Measurements from ENCODE around the gene FGF12. TPM values are rescaled to one million over a fixed set of nuclear protein-coding genes. Genes with fewer than 3 reads are reported as not detected.
"Not testable (repeated sequence)": the region's sequence is repeated elsewhere in the genome, so short reads cannot be mapped to it uniquely, and the experiment has no call there.

FGF12 gene
- total RNA-seq, 2 donors from 2014 or later, result 0.25 to 0.48 TPM

GRCh38 chr3:192747746-192748145, 20.4 kb upstream of the FGF12 start:
- Histone ChIP-seq H3K27me3 (no peaks in the 10 kb centered on the region), H3K9ac (ENCODE audit: low read depth in 2 of 2, low read length in 2 of 2) (no peak overlapping the region), H3K4me1 (no peaks in the 10 kb centered on the region), H3K36me3 (no peaks in the 10 kb centered on the region), H3K27ac (no peak overlapping the region), H3K9me3 (no peaks in the 10 kb centered on the region), H3K4me3 (no peak overlapping the region)
- DNase-seq, result no peak
- TF ChIP-seq CTCF (IDR thresholded peaks at IDR 0.05), result no peak
- intact Hi-C loops (cut with DNase I), result no loop called here

DNA sequence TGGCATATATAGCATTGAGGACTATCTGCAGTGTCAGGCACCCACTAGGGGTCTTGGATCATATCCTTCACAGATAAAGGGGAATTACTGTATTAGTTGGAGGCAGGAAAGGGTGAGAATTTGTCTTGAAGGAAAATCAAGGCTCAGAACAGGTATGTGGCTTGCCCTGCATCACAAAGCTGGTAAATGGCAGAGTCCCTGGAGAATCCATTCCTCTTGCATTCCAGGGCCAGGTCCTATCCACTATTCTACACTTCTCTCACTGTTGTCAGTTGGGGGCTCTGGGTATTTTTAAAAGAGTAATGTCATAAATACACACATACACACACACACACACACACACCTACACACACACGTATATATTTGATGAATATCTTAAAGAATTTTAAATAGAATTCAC, 19.8 kb upstream of the FGF12 start:
- Histone ChIP-seq H3K4me1 (no peaks in the 10 kb centered on the region), H3K4me3 (no peak overlapping the region), H3K9ac (ENCODE audit: low read depth in 2 of 2, low read length in 2 of 2) (no peak overlapping the region), H3K27me3 (no peaks in the 10 kb centered on the region), H3K9me3 (no peaks in the 10 kb centered on the region), H3K36me3 (no peaks in the 10 kb centered on the region), H3K27ac (no peak overlapping the region)
- no peak for DNase-seq
- TF ChIP-seq CTCF (IDR thresholded peaks at IDR 0.05), result no peak
- intact Hi-C loops (cut with DNase I), result no loop called here

- TF ChIP-seq CTCF (IDR thresholded peaks at IDR 0.05), result no peak
Measured at GRCh38 chr3:192745150-192745549, 17.8 kb upstream of the FGF12 start.

GRCh38 chr3:192744604-192745003, 17.3 kb upstream of the FGF12 start:
- H3K27me3 ChIP-seq; H3K27ac ChIP-seq; DNase-seq; intact Hi-C loops (cut with DNase I); H3K9ac ChIP-seq (ENCODE audit: low read depth in 2 of 2, low read length in 2 of 2); H3K9me3 ChIP-seq; H3K4me1 ChIP-seq; H3K36me3 ChIP-seq; H3K4me3 ChIP-seq: not testable (repeated sequence)

More at GRCh38 chr3:192745150-192745549, 17.8 kb upstream of the FGF12 start:
- no peak for DNase-seq
- H3K4me1 ChIP-seq, result no peaks in the 10 kb centered on the region
- H3K36me3 ChIP-seq, result no peaks in the 10 kb centered on the region
- no peak overlapping the region for H3K9ac ChIP-seq (ENCODE audit: low read depth in 2 of 2, low read length in 2 of 2)
- no peaks in the 10 kb centered on the region for H3K9me3 ChIP-seq
- no peaks in the 10 kb centered on the region for H3K27me3 ChIP-seq
- no peak overlapping the region for H3K27ac ChIP-seq
- intact Hi-C loops (cut with DNase I), result no loop called here
- H3K4me3 ChIP-seq, result no peak overlapping the region

- Histone ChIP-seq H3K27me3 (no peaks in the 10 kb centered on the region), H3K36me3 (no peaks in the 10 kb centered on the region), H3K9ac (ENCODE audit: low read depth in 2 of 2, low read length in 2 of 2) (no peak overlapping the region), H3K9me3 (no peaks in the 10 kb centered on the region), H3K27ac (no peak overlapping the region), H3K4me3 (no peak overlapping the region), H3K4me1 (no peaks in the 10 kb centered on the region)
- no peak for TF ChIP-seq CTCF (IDR thresholded peaks at IDR 0.05)
- no peak for DNase-seq
- intact Hi-C loops (cut with DNase I), result no loop called here
Measured at GRCh38 chr3:192737506-192737905, 10.2 kb upstream of the FGF12 start.

- no peak overlapping the region for H3K9ac ChIP-seq (ENCODE audit: low read depth in 2 of 2, low read length in 2 of 2)
- H3K4me3 ChIP-seq, result no peak overlapping the region
- H3K36me3 ChIP-seq, result no peaks in the 10 kb centered on the region
- TF ChIP-seq CTCF (IDR thresholded peaks at IDR 0.05), result no peak
- H3K4me1 ChIP-seq, result no peaks in the 10 kb centered on the region
- H3K27me3 ChIP-seq, result no peaks in the 10 kb centered on the region
- H3K27ac ChIP-seq, result no peak overlapping the region
- intact Hi-C loops (cut with DNase I), result no loop called here
- no peaks in the 10 kb centered on the region for H3K9me3 ChIP-seq
- no peak for DNase-seq
Measured at GRCh38 chr3:192731233-192731632, 3.9 kb upstream of the FGF12 start.
